Left lobe of liver (tissue), 2 donors: Measurements from ENCODE around the gene SRSF10. TPM values are rescaled to one million over a fixed set of nuclear protein-coding genes. Genes with fewer than 3 reads are reported as not detected.
"Not testable (repeated sequence)": the region's sequence is repeated elsewhere in the genome, so short reads cannot be mapped to it uniquely, and the experiment has no call there.

Source experiments
- ATAC-seq: fragments of 200-7000 bp; cut with Tn5 transposase; one replicate; pipeline ENCODE4 v1.9.1; 2020; ENCODE audit warnings: mild to moderate bottlenecking, moderate library complexity
- DNase-seq: peaks from one replicate; pipeline ENCODE4 v3.0.0-alpha.2; 2020; ENCODE audit warnings: low spot score
- total RNA-seq: library from RNA; stranded (reverse); gene quantifications from one replicate; pipeline ENCODE4 v1.2.1, GENCODE V29; 2021
- donor health status: DM: no; HTN: no; CAD: no; lungs with moderate emphysema.
- donor health status: DM: no; HTN: yes; CAD: no.

Gene SRSF10
- 31.1 TPM for total RNA-seq

GRCh38 chr1:23979881-23980727 lies at the start of gene SRSF10:
Gene SRSF10, minus strand, starts transcription at chr1:23980327. Its CDS starts 72 bp downstream, at chr1:23980255.
- ATAC-seq (peak; percentile 98), DNase-seq (peak; percentile 99)

DNA sequence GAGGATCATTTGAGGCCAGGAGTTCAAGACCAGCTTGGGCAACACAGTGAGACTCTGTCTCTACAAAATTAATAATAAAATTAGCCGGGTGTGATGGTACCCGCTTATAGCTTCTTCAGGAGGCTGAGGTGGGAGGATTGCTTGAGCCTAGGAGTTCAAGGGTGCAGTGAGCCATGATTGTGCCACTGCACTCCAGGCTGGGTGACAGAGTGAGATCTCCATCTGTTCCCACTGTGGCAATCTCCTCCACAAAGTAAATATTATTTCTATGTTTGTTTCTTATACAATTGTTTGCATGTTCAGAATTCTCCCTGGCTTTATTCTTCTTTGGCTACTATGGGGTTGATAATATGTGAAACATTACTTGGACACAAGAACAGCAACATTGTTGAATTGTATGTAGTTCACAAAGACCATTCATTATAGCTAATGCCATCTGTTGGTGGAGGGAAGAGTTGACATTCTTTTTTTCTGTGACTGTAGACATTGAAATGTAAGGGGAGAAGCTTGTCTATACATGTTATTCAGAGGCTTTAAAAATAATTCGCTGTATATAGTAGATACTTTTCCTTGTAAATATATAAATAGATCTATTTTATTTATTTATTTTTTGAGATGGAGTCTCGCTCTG lies 47.8 kb upstream of the SRSF10 start:
- peak; percentile 88 for ATAC-seq
- DNase-seq: no peak

GRCh38 chr1:24022581-24023361 lies 42.6 kb upstream of the SRSF10 start:
- DNase-seq: no peak
- ATAC-seq: no peak

- DNase-seq: peak; percentile 82
- ATAC-seq: peak; percentile 90
Observed at GRCh38 chr1:24021403-24022266, 41.5 kb upstream of the SRSF10 start.

GRCh38 chr1:24020470-24020869 lies 40.3 kb upstream of the SRSF10 start:
- no peak for ATAC-seq
- DNase-seq: no peak

DNA sequence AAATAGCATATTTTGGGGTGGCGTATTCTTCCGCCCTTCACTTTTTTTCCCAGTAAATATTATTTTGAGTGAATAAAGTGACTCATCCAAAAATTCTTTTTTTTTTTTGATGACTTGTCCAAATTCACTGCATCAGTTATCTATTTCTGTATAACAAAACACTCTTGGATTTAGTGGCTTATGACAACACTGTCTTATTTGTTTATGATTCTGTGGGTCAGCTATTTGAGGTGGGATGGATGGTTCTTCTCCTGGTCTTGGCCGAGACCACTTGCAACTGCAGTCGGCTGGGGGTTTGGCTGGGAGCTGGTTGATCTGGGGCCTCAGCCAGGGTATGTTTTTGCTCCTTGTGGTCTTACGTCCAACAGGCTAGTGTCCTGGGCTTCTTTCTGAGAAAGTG lies 39.9 kb upstream of the SRSF10 start:
- no peak for ATAC-seq
- no peak for DNase-seq

GRCh38 chr1:24018611-24019580 lies 38.8 kb upstream of the SRSF10 start:
- ATAC-seq (peak; percentile 67), DNase-seq (peak; percentile 93)

DNA sequence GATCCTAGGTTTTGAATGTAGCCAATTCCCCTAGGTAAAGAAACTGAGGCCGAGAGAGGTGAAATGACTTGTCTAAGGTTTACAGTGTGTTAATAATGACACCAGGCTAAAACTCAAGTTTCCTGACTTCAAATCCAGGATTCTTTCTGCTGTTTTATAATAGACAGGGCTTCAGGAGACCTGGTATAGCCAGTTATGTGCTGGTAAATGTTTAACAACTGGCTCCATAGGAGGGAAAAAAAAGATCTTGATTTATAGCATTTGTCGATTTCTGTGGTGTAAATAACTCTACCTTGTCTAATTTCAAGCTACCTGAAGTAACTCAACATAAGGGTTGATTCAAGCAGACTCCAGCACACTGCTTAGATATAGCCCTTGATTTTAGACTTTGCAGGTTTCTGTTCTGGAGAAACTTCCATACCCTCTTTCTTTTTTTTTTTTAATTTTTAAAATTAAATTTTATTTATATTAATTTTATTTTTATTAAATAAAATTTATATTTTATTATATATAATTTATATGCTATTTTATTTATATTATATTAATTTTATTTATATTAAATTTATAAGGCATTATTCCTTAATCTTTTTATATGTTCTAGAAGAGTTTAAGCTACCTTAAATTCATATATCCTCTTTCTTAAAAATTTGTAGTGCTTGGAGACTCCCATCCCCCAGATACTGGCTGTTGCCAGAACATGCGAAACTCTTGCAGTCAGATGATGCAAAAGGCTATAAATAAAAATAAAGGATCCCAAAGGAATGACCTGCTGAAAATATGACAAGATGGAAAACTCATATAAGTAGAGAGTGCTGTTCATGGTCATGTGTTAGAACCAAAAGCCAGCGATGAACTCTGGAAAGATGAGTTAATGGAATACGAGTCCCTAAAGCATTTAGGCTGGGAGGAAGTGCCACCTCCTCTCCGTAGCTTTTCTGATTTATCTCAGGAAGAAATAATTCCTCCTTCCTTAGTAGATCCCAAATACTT lies 35.4 kb upstream of the SRSF10 start:
- ATAC-seq: no peak
- no peak for DNase-seq

GRCh38 chr1:24012878-24013277 lies 32.8 kb upstream of the SRSF10 start:
- DNase-seq, ATAC-seq: not testable (repeated sequence)

- DNase-seq: no peak
- no peak for ATAC-seq
Observed at GRCh38 chr1:24010650-24011049, 30.5 kb upstream of the SRSF10 start.

DNA sequence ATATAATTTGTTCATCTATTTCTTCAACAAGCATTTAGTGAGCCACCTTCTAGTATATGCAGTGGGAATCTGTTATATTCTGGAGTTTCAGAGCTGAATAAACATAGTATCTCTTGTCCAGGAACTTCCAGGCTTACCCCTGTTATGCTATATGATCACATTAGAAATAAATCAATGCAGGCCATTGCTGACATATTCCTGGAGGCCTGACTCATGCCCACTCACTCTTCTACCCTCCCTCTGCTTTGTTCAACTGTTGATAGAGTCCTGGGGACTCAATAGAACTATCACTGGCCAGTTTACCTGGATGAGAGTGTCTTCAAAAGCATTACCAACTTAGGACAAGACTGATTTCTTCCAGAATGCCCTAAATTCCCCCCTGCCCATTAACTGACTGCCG lies 29.3 kb upstream of the SRSF10 start:
- DNase-seq (no peak), ATAC-seq (no peak)

DNA sequence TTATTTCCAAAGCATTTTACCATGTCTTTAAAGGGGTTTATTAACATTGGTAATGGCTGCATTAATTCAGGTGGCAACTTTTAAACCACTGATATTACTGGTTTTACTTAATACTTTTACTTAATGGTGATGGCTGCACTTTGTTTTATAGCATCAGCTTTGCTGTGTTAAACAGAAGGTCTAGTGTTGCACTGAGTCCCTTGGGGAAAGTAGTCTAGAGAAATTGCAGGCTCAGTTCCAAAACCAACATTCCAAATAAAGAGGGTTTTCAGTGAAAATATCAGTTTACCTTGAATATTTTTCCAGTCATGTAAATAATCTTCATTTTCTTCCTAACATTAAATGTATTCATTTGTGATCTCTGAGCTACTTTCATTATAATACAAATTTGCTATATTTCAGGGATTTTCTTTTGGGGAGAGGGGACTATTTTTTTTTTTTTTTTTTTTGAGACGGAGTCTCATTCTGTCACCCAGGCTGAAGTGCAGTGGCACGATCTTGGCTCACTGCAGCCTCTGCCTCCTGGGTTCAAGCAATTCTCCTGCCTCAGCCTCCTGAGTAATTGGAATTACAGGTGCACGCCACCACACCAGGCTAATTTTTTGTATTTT lies 28.6 kb upstream of the SRSF10 start:
- DNase-seq, ATAC-seq: not testable (repeated sequence)

- DNase-seq (no peak), ATAC-seq (no peak)
Observed at GRCh38 chr1:24007079-24007478, 27.0 kb upstream of the SRSF10 start.

GRCh38 chr1:24005163-24005562 lies 25.0 kb upstream of the SRSF10 start:
- DNase-seq (no peak), ATAC-seq (no peak)

DNA sequence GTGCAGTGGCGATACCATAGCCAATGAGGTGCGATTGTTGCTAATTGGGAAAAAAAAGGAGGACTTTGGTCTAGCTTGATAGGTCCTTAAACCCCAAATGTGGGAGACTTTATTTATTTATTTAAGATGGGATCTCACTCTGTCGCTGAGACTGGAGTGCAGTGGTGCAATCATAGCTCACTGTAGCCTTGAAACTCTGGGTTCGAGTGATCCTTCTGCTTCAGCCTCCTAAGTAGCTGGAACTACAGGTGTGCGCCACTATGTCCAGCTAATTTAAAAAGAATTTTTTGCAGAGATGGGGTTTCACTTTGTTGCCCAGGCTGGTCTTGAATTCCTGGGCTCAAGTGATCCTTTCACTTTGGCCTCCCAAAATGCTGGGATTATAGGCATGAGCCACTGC lies 24.0 kb upstream of the SRSF10 start:
- ATAC-seq (no peak), DNase-seq (no peak)

GRCh38 chr1:24003331-24003972 lies 23.3 kb upstream of the SRSF10 start:
- DNase-seq (no peak), ATAC-seq (peak; percentile 21)

DNA sequence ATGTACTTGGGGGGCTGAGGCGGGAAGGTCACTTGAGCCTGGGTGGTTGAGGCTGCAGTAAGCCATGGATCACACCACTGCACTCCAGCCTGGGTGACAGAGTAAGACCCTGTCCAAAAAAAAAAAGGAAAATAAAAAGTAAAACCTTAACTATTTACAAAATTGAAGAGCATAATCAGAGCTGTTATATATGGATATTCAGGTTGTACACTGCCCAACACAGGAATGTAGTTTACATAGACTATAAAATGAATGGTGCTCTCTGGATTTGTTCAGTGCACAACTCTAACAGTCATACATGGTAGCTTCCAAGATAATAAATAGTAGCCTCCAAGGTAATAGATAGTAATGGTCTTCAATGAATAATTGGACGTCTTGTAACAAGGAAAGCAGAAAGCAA lies 22.6 kb upstream of the SRSF10 start:
- no peak for DNase-seq
- ATAC-seq: no peak
